HG03175 (cell line): ENCODE results near the gene LNX1.

Source experiments
- ATAC-seq: cut with Tn5 transposase; IDR thresholded peaks from one replicate; pipeline ENCODE4 v1.9.1; 2021; ENCODE audit warnings: mild to moderate bottlenecking, moderate library complexity; ENCODE audit not compliant: unreplicated experiment

The LNX1 gene

DNA sequence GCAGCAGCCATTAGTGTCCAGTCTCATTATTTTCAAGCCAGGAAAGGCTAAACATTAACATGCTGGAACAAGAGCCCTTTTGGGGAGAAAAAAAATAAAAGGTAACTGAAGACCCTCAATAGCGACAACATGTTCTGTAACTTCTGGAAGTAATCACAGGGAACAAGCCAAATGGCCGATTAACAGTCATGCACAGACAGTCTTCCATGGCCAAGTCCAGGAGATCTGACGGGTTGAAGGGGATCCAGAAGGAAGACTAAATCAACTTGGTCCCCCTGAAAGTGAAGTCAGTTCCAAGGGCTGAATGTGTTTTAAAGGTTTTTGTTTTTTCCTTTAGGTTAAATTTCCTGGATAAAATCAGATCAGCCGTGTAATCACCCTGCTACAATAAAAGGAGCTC is 52.5 kb downstream of the LNX1 start:
- ATAC-seq = no peak

DNA sequence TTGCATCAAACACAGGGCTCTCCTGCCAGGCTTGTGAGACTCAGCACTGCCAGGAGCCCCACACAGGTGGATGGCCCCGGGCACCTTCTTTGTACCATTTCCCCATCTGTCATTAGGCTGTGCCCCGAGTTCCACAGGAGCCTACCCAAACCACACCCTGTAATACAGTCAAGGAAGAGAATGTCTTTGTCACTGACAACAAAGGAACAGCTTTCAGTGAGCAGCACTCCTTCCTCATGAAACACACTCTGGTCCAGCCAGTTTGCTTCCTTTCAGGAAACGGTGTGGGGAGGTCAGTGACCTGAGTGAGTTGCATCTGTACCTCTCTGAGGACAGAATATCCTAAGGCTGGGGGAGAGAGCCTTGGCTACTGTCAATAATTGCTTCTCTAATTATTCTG is 53.7 kb downstream of the LNX1 start:
- no peak for ATAC-seq

DNA sequence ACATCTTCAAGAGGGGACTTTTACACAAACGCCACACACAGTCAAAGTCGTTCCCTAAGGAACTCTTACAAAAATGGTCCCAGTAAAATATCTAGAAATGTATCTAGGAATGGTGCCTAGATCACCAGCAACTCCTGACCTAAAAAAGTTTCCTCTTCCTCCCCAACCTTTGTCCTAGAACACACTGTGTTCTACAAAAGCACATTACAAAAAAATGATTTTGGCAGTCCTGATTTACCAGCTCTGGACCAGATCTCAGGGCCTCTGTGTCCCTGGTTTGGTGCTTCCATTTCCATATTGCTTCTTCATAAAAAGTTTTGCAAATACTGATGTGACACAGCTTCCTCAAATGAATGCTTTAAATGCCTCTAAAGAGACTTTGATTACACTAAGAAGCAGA is 55.0 kb downstream of the LNX1 start:
- ATAC-seq = no peak

- ATAC-seq = no peak
These were observed 55.7 kb downstream of the LNX1 start for GRCh38 chr4:53535567-53535966.

DNA sequence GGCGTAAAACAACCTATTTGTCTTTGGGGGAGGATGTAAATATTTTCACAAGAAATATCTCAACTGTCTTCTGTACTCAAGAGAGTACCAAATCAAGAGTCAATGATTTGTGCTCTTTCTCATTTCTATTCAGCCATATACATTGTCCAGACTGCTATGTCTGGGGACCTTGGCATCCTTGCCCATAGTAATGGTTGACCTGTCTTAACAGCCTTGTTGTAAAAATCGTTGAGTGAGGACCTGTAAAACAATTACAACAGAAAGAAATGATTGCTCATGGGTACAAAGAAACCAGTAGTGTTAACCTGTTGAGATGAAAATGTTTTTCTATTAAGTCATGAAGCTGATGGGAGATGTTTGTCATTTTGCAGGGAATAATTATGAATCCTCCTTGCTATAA is 56.6 kb downstream of the LNX1 start:
- ATAC-seq = no peak

DNA sequence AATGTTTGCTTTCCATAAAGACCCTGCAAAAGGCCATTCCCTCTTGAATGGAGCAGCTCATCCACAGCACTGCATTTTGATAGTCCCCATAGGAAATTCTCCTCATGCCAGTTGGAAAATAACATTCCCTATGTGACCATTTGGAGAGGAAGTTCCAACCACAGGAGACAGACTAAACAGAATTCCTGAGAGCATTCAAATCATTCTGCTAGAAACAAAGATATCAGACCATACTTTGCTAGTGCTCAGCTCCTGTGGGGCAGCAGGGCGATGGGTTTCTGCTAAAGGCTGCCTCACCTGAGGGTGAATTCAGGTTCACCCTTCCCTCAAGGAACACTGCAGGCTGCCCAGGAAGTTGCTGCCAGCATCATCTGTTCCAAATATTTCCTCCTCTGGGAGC is 58.8 kb downstream of the LNX1 start:
- ATAC-seq = no peak

- ATAC-seq = no peak
These were observed 59.6 kb downstream of the LNX1 start for GRCh38 chr4:53531585-53532224.

DNA sequence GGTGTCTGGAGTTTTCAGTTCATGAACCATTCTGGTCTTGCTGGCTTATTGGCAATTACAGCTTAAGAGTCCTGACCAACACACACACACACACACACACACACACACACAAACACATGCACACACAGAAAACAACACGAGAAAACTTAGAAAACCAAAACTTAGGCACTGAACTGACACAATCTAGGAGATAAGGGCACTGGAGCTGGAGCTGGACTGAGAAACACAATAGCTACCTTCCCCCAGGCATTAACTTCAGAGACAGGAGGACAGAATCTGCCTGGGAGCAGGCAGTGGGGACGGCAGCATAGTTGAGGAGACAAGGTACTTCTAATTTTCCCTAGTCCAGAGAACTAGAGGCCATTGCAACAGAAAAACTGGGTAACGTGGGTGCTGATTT is 62.3 kb downstream of the LNX1 start:
- no peak for ATAC-seq

- ATAC-seq = no peak
These were observed 63.4 kb downstream of the LNX1 start for GRCh38 chr4:53527930-53528329.

- ATAC-seq = no peak
These were observed 64.0 kb downstream of the LNX1 start for GRCh38 chr4:53527326-53527725.

- no peak for ATAC-seq
These were observed 69.0 kb downstream of the LNX1 start for GRCh38 chr4:53522334-53522733.

DNA sequence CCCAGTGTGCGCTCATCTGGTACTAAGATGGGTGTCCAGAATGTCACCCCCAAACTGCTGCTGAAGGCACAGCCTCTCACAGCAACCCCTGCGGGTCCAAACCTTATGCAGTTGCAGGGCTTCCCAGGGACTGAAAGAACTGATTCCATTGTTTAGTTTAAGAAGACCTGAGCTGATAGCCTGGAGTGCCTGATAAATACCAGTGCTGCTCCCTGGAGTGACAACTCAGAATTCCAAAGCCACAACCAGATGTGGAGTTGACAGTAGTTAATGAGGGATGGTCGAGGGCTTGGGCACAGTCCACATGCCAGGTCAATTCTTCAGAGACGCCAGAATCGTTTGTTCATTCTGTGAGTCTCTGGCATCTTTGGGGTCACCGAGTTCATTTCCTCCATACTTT is 71.2 kb downstream of the LNX1 start:
- no peak for ATAC-seq

DNA sequence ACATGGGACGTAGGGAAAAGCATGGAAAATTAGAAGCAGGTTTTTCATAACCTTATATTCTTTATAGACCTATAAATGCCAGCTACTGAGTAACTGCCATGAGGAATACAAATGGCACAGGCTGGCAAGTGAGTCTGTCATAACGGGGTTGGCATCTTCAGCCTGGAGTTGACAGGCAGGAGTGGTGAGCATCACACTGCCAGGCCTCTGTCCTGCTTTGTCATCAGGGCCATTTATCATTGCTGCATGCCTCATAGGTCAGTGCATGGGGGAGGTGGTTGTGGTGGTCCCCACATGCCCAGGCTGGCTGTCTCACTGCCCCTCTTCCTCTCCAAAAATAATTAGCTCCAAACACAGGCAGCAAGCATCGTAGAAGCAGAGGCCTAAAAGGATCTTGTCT is 72.5 kb downstream of the LNX1 start:
- no peak for ATAC-seq

GRCh38 chr4:53515076-53515475 is 76.2 kb downstream of the LNX1 start:
- ATAC-seq = no peak

- ATAC-seq = no peak
These were observed 76.8 kb downstream of the LNX1 start for GRCh38 chr4:53514509-53514908.

DNA sequence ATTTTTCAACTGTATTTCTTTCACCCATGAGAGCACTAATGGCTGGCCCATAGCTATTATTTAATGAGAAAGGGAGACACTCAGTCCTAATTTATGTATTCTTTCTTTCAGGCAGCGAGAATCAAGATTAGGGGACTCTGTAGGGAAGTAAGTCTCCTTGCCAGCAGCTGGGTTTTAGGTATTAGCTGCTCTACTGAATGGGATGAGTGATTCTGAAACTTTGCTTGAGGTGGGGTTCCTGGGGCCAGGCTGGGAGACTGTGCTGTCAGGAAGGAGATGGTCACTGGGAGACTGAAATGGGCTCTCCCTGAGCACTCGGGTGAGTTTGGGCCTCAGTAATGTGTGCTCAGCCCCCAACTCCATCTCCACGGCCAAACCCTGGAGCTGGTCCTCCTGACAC is 78.7 kb downstream of the LNX1 start:
- ATAC-seq = no peak

GRCh38 chr4:53511014-53511413 is 80.3 kb downstream of the LNX1 start:
- no peak for ATAC-seq

DNA sequence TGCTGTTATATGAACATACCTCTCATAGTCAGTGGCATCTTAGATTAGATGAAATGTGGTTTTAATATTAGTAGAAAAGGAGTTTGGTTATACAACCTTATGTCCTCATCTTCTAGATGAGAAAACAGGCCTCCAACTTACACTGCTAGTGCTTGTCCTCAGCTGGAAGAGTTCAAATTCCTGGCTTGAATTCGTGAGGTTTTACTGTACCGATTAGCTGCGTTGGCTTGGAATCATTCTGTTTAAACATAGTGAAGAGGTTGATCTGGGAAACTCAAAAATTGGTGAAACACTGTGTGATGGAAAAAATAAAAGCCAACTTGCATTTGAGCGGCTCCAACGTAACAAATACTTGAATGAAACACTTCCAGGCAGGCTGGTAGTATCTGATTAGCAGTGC is 81.0 kb downstream of the LNX1 start:
- no peak for ATAC-seq

GRCh38 chr4:53508446-53508845 is 82.8 kb downstream of the LNX1 start:
- ATAC-seq = no peak

- ATAC-seq = no peak
These were observed 83.5 kb downstream of the LNX1 start for GRCh38 chr4:53507671-53508286.

GRCh38 chr4:53507058-53507457 is 84.2 kb downstream of the LNX1 start:
- no peak for ATAC-seq

DNA sequence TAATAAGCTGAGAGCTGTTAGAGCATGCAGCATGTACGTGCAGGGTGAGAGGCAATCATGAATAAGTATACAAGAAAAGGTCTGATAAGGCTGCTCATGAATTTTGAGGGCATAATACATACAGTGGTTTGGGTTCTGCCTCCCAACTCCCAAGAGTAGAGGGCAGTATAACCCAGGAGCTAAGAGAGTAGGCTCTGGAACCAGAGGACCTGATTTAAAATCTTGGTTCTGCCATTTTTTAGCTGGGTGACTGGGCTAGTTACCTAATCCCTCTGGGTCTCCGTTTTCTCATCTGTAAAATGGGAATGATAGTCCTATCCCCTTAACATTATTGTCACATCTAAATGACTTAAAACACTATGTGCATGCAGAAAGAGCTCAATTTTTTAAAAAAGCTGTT is 85.3 kb downstream of the LNX1 start:
- no peak for ATAC-seq

DNA sequence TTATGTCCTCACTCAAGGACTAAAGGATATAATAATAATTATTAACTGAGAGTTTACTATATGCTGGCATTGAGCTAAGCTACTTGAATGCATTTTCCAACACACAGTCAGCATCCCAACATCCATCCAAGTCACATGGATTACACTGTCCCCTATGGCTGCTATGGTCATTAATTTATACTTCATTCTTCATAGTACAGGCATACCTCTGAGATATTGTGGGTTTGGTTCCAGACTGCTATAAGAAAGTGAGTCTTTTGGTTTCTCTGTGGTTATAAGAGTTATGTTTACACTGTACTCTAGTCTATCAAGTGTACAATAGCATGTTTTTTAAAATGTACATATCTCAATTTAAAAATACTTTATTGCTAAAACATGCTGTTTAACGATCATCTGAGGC is 89.2 kb downstream of the LNX1 start:
- no peak for ATAC-seq
